Liver (tissue), 9 donors: ENCODE measurements around the gene CD200R1. TPM values are rescaled to one million over a fixed set of nuclear protein-coding genes. Genes with fewer than 3 reads are reported as not detected.

Experiments
- DNase-seq: peaks from one replicate; pipeline ENCODE4 v3.0.0-alpha.2; 2017; ENCODE audit warnings: low spot score
- H3K27ac ChIP-seq, 2 donors: one replicate each; pipeline ENCODE4 v1.7.0; 2013; ENCODE audit warnings: inconsistent platforms in 2 of 2, low read length in 2 of 2, control low read depth in 1 of 2, low read depth in 1 of 2, mild to moderate bottlenecking in 1 of 2
- H3K27me3 ChIP-seq, 4 donors: one replicate each; pipeline versions ENCODE4 v1.6.1 to v1.7.0; 2013; ENCODE audit warnings: low read length in 3 of 4, inconsistent platforms in 1 of 4, mild to moderate bottlenecking in 1 of 4, moderate library complexity in 1 of 4; ENCODE audit not compliant: control insufficient read depth in 4 of 4, insufficient read depth in 4 of 4
- H3K36me3 ChIP-seq, 4 donors: one replicate each; pipeline versions ENCODE4 v1.6.1 to v1.7.0; 2013; ENCODE audit warnings: low read length in 3 of 4, mild to moderate bottlenecking in 3 of 4, low read depth in 1 of 4, moderate library complexity in 1 of 4; ENCODE audit not compliant: control insufficient read depth in 4 of 4, insufficient read depth in 3 of 4
- H3K4me1 ChIP-seq, 4 donors: one replicate each; pipeline versions ENCODE4 v1.6.1 to v1.7.0; 2013; ENCODE audit warnings: low read length in 3 of 4, mild to moderate bottlenecking in 3 of 4, moderate library complexity in 1 of 4; ENCODE audit not compliant: control insufficient read depth in 4 of 4, insufficient read depth in 4 of 4
- H3K4me3 ChIP-seq, 3 donors: one replicate each; pipeline versions ENCODE4 v1.6.1 to v1.7.0; 2013; ENCODE audit warnings: low read length in 3 of 3, control low read depth in 1 of 3, low read depth in 1 of 3, mild to moderate bottlenecking in 1 of 3
- H3K9ac ChIP-seq, 2 donors: one replicate each; pipeline ENCODE4 v1.7.0; 2013; ENCODE audit warnings: low read length in 2 of 2, mild to moderate bottlenecking in 2 of 2, moderate library complexity in 2 of 2, control low read depth in 1 of 2, low read depth in 1 of 2
- H3K9me3 ChIP-seq, 4 donors: one replicate each; pipeline versions ENCODE4 v1.6.1 to v1.7.0; 2013; ENCODE audit warnings: low read length in 3 of 4; ENCODE audit not compliant: control insufficient read depth in 4 of 4
- EGR1 ChIP-seq, 2 donors: IDR thresholded peaks; 2 replicates each; pipeline ENCODE4 v1.6.1; 2016 to 2018; ENCODE audit warnings: antibody characterized with exemption in 2 of 2, low read depth in 2 of 2
- FOXA1 ChIP-seq: IDR thresholded peaks from 2 replicates; pipeline ENCODE4 v1.6.1; 2016; ENCODE audit warnings: antibody characterized with exemption
- FOXA2 ChIP-seq: IDR thresholded peaks from 2 replicates; pipeline ENCODE4 v1.6.1; 2016; ENCODE audit warnings: antibody characterized with exemption
- GABPA ChIP-seq, 2 donors: IDR thresholded peaks in 1 of 2; conservative IDR thresholded peaks in 1 of 2; 2 replicates each; pipeline ENCODE4 v1.6.1; 2016; ENCODE audit warnings: antibody characterized with exemption in 2 of 2, mild to moderate bottlenecking in 1 of 2, moderate library complexity in 1 of 2
- HNF4A ChIP-seq, 2 donors: conservative IDR thresholded peaks; 2 replicates each; pipeline ENCODE4 v1.6.1; 2016; ENCODE audit warnings: antibody characterized with exemption in 2 of 2, mild to moderate bottlenecking in 2 of 2
- HNF4G ChIP-seq: IDR thresholded peaks from 2 replicates; pipeline ENCODE4 v1.6.1; 2016; ENCODE audit warnings: antibody characterized with exemption
- JUND ChIP-seq, 2 donors: IDR thresholded peaks; 2 replicates each; pipeline ENCODE4 v1.6.1; 2016; ENCODE audit warnings: antibody characterized with exemption in 2 of 2
- MAX ChIP-seq: IDR thresholded peaks from 2 replicates; pipeline ENCODE4 v1.6.1; 2016; ENCODE audit warnings: antibody characterized with exemption
- NR2F2 ChIP-seq: IDR thresholded peaks from 2 replicates; pipeline ENCODE4 v1.6.1; 2016; ENCODE audit warnings: antibody characterized with exemption
- RAD21 ChIP-seq, 2 donors: IDR thresholded peaks; 2 replicates each; pipeline ENCODE4 v1.6.1; 2016; ENCODE audit warnings: antibody characterized with exemption in 2 of 2, mild to moderate bottlenecking in 2 of 2
- RXRA ChIP-seq, 2 donors: IDR thresholded peaks; 2 replicates each; pipeline ENCODE4 v1.6.1; 2017 to 2018; ENCODE audit warnings: antibody characterized with exemption in 2 of 2, mild to moderate bottlenecking in 1 of 2
- SP1 ChIP-seq: IDR thresholded peaks from 2 replicates; pipeline ENCODE4 v1.6.1; 2018; ENCODE audit warnings: antibody characterized with exemption, mild to moderate bottlenecking
- TAF1 ChIP-seq: conservative IDR thresholded peaks from 2 replicates; pipeline ENCODE4 v1.6.1; 2016; ENCODE audit warnings: antibody characterized with exemption, mild to moderate bottlenecking
- YY1 ChIP-seq: IDR thresholded peaks from 2 replicates; pipeline ENCODE4 v1.6.1; 2016; ENCODE audit warnings: antibody characterized with exemption, mild to moderate bottlenecking
- ZBTB33 ChIP-seq: IDR thresholded peaks from 2 replicates; pipeline ENCODE4 v1.6.1; 2016; ENCODE audit warnings: antibody characterized with exemption
- WGBS: extraction: QIAGEN DNeasy Blood & Tissue Kit; methylation state at CpG from one replicate; pipeline ENCODE4 v1.1.7; 2013; 5-methylcytosine and 5-hydroxymethylcytosine counted together
- polyA plus RNA-seq, 2 donors: library from polyadenylated mRNA; stranded (reverse) in 1 of 2; unstranded in 1 of 2; fragments of 200-250 nt in 1 of 2; fragments of >200 nt in 1 of 2; fragmentation: Nextera tagmentation in 1 of 2; extraction: Ambion mirVana in 1 of 2; gene quantifications; one replicate each; pipeline versions ENCODE4 v1.2.1 to v1.2.3, GENCODE V29; 2013 to 2015
- total RNA-seq, 2 donors: library from RNA; depleted of rRNA; stranded (reverse); fragments of >200 nt; gene quantifications; one replicate each; pipeline ENCODE4 v1.2.3, GENCODE V29; 2014
- TF ChIP-seq, protein P1 (sequence below): IDR thresholded peaks from 2 replicates; pipeline ENCODE4 v1.6.1; 2016; ENCODE audit warnings: antibody characterized with exemption
- TF ChIP-seq, protein P2 (sequence below): fragments of 150-350 bp; IDR thresholded peaks from 2 replicates; pipeline ENCODE4 v1.5.1; 2017; ENCODE audit warnings: improper control_type of control experiment, low read depth, low read length; ENCODE audit not compliant: missing input control
- TF ChIP-seq, protein P3 (sequence below): IDR thresholded peaks from 2 replicates; pipeline ENCODE4 v1.6.1; 2016; ENCODE audit warnings: antibody characterized with exemption, mild to moderate bottlenecking
- donor health status: healthy.
- donor health status: healthy.
- donor health status: healthy.
- donor health status: healthy.
- donor health status: healthy.

CD200R1 gene
- total and polyA plus RNA-seq, 4 donors: 0.40 to 5.4 (median 1.00) TPM

DNA sequence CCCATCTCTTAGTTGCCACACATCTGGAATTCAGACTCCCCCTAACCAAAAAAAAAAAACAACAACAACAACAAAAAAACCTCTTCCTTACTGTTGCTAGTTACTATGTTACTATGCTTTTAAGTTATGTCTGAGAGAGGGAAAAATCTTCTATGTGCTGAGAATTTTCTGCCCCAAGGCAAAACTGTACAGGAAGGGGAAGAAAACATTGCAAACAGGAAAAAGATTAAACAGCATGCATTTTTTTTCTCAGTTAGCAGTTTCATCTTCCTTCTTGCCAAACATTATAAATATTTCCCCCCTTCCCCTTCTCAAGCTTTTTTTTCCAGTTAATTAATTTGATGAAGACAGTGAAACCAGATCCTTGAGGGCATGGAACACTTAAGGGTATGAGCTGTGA lies 1.1 kb upstream of the CD200R1 start:
- no peak overlapping the region for H3K27ac ChIP-seq
- no peak overlapping the region for H3K4me3 ChIP-seq
- no peaks in the 10 kb centered on the region for H3K9me3 ChIP-seq
- no peak for DNase-seq
- H3K9ac ChIP-seq: no peak overlapping the region
- no peaks in the 10 kb centered on the region for H3K36me3 ChIP-seq
- peaks cover 0 to 4% (median 0%) of the 10 kb centered on the region in 4 donors for H3K27me3 ChIP-seq
- H3K4me1 ChIP-seq: no peaks in the 10 kb centered on the region
- TF ChIP-seq HNF4A (conservative IDR thresholded peaks at IDR 0.05) (no peak), TAF1 (no peak), FOXA1 (no peak), SP1 (no peak), EGR1 (IDR thresholded peaks at IDR 0.05; ENCODE audit: low read depth in 2 of 2) (no peak), RXRA (IDR thresholded peaks at IDR 0.05) (no peak), FOXA2 (no peak), GABPA (IDR thresholded peaks at IDR 0.05 in 1 of 2, conservative IDR thresholded peaks at IDR 0.05 in 1 of 2) (no peak), ZBTB33 (no peak), HNF4G (no peak), MAX (no peak)
- TF ChIP-seq, protein P1, sequence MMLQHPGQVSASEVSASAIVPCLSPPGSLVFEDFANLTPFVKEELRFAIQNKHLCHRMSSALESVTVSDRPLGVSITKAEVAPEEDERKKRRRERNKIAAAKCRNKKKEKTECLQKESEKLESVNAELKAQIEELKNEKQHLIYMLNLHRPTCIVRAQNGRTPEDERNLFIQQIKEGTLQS: no peak

DNA sequence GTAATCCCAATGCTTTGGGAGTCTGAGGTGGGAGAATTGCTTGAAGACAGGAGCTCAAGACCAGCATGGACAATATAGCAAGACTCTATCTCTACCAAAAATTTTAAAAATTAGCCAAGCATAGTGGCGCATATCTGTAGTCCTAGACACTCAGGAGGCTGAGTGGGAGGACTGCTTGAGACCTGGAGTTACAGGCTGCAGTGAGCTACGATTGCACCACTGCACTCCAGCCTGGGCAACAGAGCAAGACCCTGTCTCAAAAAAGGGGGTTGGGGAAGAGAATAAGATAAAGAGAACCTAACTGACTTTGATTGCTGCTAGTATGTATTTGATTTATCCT lies 755 bp downstream of the CD200R1 start:
- Histone ChIP-seq H3K9ac (no peak overlapping the region), H3K36me3 (no peaks in the 10 kb centered on the region), H3K4me3 (peak overlapping the region in 1 of 3 donors; percentile 14), H3K9me3 (no peaks in the 10 kb centered on the region), H3K27ac (no peak overlapping the region), H3K4me1 (no peaks in the 10 kb centered on the region), H3K27me3 (peaks cover 0 to 4% (median 0%) of the 10 kb centered on the region in 4 donors)
- DNase-seq: no peak
- WGBS: 69% methylated on average over 2 of the region's 2 CpGs
- no peak for TF ChIP-seq JUND (IDR thresholded peaks at IDR 0.05)
- TF ChIP-seq, protein P2, sequence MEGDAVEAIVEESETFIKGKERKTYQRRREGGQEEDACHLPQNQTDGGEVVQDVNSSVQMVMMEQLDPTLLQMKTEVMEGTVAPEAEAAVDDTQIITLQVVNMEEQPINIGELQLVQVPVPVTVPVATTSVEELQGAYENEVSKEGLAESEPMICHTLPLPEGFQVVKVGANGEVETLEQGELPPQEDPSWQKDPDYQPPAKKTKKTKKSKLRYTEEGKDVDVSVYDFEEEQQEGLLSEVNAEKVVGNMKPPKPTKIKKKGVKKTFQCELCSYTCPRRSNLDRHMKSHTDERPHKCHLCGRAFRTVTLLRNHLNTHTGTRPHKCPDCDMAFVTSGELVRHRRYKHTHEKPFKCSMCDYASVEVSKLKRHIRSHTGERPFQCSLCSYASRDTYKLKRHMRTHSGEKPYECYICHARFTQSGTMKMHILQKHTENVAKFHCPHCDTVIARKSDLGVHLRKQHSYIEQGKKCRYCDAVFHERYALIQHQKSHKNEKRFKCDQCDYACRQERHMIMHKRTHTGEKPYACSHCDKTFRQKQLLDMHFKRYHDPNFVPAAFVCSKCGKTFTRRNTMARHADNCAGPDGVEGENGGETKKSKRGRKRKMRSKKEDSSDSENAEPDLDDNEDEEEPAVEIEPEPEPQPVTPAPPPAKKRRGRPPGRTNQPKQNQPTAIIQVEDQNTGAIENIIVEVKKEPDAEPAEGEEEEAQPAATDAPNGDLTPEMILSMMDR: no peak
- TF ChIP-seq ZBTB33: no peak
- no peak for TF ChIP-seq MAX
- no peak for TF ChIP-seq HNF4A (conservative IDR thresholded peaks at IDR 0.05)
- no peak for TF ChIP-seq YY1
- no peak for TF ChIP-seq FOXA2
- TF ChIP-seq EGR1 (IDR thresholded peaks at IDR 0.05; ENCODE audit: low read depth in 2 of 2): no peak
- TF ChIP-seq, protein P3, sequence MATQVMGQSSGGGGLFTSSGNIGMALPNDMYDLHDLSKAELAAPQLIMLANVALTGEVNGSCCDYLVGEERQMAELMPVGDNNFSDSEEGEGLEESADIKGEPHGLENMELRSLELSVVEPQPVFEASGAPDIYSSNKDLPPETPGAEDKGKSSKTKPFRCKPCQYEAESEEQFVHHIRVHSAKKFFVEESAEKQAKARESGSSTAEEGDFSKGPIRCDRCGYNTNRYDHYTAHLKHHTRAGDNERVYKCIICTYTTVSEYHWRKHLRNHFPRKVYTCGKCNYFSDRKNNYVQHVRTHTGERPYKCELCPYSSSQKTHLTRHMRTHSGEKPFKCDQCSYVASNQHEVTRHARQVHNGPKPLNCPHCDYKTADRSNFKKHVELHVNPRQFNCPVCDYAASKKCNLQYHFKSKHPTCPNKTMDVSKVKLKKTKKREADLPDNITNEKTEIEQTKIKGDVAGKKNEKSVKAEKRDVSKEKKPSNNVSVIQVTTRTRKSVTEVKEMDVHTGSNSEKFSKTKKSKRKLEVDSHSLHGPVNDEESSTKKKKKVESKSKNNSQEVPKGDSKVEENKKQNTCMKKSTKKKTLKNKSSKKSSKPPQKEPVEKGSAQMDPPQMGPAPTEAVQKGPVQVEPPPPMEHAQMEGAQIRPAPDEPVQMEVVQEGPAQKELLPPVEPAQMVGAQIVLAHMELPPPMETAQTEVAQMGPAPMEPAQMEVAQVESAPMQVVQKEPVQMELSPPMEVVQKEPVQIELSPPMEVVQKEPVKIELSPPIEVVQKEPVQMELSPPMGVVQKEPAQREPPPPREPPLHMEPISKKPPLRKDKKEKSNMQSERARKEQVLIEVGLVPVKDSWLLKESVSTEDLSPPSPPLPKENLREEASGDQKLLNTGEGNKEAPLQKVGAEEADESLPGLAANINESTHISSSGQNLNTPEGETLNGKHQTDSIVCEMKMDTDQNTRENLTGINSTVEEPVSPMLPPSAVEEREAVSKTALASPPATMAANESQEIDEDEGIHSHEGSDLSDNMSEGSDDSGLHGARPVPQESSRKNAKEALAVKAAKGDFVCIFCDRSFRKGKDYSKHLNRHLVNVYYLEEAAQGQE: no peak
- TF ChIP-seq, protein P1: no peak
- no peak for TF ChIP-seq SP1
- no peak for TF ChIP-seq RXRA (IDR thresholded peaks at IDR 0.05)
- no peak for TF ChIP-seq NR2F2
- no peak for TF ChIP-seq TAF1
- TF ChIP-seq HNF4G: no peak
- TF ChIP-seq GABPA (IDR thresholded peaks at IDR 0.05 in 1 of 2, conservative IDR thresholded peaks at IDR 0.05 in 1 of 2): no peak
- no peak for TF ChIP-seq RAD21 (IDR thresholded peaks at IDR 0.05)
- TF ChIP-seq FOXA1: no peak
